HG03469 (cell line): ENCODE measurements around the gene NKIRAS1.
"Not testable (repeated sequence)": the region's sequence is repeated elsewhere in the genome, so short reads cannot be mapped to it uniquely, and the experiment has no call there.

ENCODE experiments used
- ATAC-seq: cut with Tn5 transposase; IDR thresholded peaks from one replicate; pipeline ENCODE4 v1.9.1; 2021; ENCODE audit warnings: mild to moderate bottlenecking, moderate library complexity, moderate number of reproducible peaks; ENCODE audit not compliant: unreplicated experiment

The NKIRAS1 gene

GRCh38 chr3:23941440-23941839, 24.6 kb upstream of the NKIRAS1 start:
- ATAC-seq, result no peak

DNA sequence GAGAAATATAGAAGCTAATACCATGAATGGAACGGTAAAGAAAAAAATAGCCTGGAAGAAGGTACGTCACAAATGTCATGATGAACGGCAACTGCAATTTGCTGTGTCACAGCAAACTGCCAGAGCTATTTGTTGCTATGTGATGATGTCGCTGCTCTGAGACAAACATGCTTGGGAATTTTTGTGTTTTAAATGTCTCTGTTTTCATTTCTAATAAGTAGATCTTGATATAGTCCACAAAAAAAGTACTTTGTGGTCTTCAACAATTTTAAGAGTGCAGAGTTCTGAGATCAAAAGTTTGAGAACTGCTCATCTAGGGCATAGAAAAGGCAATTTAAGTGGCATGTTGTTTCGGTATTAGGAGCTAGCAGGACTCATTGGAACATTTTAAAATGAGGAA, 24.0 kb upstream of the NKIRAS1 start:
- no peak for ATAC-seq

- ATAC-seq, result no peak
Measured at GRCh38 chr3:23938688-23939087, 21.9 kb upstream of the NKIRAS1 start.

- ATAC-seq, result no peak
Measured at GRCh38 chr3:23937296-23937695, 20.5 kb upstream of the NKIRAS1 start.

DNA sequence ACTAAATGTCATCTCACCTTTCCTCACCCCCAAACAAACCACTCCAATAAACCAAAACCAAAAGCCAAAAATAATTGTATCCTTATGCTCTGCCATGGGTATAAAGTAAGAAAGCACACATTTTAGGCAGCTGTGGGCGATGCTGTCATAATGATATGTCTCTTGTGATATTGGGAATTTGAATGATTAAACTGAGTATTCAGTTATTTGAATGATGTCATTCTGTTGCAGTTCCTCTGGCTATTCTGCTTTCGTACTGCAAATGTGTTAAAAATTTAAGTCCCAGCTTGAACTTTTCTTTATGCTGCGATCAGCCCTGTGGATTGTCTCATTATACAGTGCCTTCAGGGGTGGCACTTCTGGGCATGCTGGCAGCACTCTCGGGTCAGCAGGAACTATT, 17.5 kb upstream of the NKIRAS1 start:
- no peak for ATAC-seq

DNA sequence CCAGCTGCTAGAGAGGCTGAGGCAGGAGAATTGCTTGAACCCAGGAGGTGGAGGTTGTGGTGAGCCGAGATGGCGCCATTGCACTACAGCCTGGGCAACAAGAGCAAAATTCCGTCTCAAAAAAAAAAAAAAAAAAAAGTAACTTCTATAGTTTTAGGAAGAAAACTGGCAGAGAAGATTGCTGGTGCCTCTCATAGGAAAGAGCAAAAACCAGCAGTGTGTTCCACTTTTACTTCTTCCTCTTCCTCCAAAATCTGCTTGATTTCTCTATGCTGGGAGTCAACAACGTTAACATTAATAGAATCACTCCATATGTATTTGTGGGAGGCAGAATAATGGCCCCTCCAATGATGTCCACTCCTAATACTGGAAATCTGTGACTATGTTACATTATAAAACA, 15.8 kb upstream of the NKIRAS1 start:
- no peak for ATAC-seq

- no peak for ATAC-seq
Measured at GRCh38 chr3:23931597-23931996, 14.8 kb upstream of the NKIRAS1 start.

DNA sequence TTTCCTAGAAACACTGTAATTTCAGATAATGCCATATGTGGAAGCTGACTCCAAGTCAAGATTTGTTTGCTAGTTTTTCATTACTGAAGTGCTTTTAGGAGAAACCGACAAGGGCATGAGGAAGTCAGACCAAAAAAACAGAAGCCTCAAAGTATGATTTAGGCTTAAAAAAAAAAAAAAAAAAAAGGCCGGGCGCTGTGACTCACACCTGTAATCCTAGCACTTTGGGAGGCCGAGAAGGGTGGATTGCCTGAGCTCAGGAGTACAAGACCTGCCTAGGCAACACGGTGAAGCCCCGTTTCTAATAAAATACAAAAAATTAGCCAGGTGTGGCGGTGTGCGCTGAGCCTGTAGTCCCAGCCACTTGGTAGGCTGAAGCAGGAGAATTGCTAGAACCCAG, 11.7 kb upstream of the NKIRAS1 start:
- ATAC-seq, result no peak

DNA sequence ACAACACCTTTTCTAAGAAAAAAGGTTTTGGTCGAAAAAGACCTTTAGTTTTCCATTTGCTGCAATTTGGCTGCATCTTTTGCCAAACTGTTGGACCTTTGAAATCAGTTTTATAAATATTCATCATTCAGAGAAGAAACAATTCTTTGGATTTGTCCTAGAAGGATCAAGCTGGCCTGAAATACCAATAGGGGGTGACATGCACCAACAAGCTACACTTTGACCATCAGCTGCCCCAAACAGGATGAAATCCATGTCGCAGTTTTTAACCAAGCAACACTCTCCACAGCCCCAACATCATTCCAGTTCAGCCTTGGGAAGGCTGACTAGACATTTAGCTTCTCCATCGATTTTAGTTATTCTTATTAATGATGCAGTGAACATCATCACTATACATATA, 9.9 kb upstream of the NKIRAS1 start:
- no peak for ATAC-seq

GRCh38 chr3:23926246-23926645, 9.5 kb upstream of the NKIRAS1 start:
- no peak for ATAC-seq

DNA sequence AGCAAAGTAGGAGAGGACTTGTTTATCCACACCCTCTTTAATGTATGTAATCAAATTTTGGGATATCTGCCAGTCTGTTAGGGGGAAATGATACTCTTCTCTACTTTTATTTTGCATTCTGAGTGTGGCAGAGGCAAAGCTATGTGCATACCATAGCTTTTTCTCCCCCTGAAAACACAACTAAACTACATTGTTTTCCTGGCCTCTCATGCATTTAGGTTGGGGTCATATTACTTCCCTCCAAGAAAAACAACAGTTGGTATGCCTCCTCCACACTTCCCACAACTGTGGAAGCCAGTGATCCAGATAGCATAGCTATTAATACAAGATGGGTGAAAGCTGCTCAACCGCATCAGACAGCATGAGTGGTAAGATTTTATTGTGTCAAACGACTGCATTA, 7.0 kb upstream of the NKIRAS1 start:
- no peak for ATAC-seq

- ATAC-seq, result no peak
Measured at GRCh38 chr3:23921052-23921511, 4.3 kb upstream of the NKIRAS1 start.

- no peak for ATAC-seq
Measured at GRCh38 chr3:23920151-23920655, 3.4 kb upstream of the NKIRAS1 start.

- no peak for ATAC-seq
Measured at GRCh38 chr3:23919628-23920027, 2.8 kb upstream of the NKIRAS1 start.

DNA sequence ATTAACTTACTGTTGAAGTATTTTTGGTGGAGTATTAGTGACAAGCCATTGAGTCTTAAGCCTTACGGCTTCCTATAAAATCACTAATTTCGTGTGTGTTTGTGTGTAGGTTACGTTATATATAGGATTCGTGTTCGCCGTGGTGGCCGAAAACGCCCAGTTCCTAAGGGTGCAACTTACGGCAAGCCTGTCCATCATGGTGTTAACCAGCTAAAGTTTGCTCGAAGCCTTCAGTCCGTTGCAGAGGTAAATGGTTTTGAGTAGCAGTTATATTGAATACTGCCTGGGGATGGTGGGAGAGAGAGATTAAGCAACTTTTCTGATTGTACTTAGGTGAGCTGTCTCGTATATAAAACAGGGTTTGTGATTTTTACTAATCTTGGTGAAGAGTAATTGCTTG, 1.5 kb upstream of the NKIRAS1 start:
- ATAC-seq, result not testable (repeated sequence)

- ATAC-seq, result not testable (repeated sequence)
Measured at GRCh38 chr3:23917679-23918303, 1.0 kb upstream of the NKIRAS1 start.

DNA sequence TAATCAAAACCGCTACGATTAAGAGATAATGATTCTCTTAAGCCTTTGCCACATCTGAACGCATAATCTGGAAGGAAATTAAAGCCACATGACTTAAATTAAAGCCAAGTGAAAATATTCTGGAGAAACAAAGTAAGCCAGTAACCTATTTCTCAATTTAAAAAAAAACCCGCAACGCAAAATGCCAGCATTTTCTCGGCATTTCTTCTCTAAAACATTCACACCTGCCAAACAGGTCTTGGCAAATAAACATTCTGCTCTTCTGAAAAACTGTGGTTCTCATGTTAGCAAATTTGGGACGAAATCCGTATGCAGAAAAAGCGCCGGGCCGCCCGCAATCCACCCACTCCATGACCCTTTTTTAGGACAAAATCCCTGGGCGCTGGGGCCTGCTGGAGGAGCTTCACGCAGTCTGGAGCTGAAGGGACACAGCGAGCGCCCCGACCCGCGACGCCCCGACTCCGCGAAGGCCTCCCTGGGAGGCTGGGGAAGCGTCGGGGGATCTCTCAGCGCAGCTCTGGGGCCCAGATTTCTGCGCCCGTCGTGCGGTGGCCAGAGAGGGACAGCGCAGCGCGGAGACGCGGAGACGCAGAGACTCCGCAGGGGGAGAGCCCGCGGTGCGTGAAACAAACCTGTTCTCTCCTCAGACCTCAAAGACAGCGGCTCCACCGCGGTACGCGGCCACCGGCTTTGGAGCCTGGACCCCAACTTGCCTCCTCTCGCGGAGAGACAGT, 471 bp downstream of the NKIRAS1 start:
- ATAC-seq, result peak; percentile 27

- no peak for ATAC-seq
Measured at GRCh38 chr3:23915537-23916108, 1.2 kb downstream of the NKIRAS1 start.

GRCh38 chr3:23913873-23914743, 2.7 kb downstream of the NKIRAS1 start:
- ATAC-seq, result no peak

DNA sequence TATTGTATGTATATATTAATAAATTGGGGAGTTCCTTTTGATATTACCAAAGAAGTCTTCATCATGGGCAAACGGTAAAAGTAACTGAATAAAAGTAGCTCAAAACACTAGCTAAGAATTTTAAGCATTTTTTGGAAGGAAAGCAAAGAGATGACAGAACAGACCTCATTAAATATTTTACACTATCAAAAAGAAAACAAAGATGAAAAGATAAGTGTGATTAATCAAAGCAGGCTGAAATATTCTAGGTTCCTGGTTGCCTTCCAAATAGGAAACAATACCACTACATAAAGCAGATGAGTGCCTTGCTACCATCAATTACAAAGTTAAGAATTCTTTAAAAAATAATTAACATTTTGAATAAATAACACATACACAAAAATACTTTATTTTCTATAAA, 3.6 kb downstream of the NKIRAS1 start:
- no peak for ATAC-seq

DNA sequence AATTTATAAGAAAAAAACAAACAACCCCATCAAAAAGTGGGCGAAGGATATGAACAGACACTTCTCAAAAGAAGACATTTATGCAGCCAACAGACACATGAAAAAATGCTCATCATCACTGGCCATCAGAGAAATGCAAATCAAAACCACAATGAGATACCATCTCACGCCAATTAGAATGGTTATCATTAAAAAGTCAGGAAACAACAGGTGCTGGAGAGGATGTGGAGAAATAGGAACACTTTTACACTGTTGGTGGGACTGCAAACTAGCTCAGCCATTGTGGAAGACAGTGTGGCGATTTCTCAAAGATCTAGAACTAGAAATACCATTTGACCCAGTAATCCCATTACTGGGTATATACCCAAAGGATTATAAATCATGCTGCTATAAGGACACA, 4.5 kb downstream of the NKIRAS1 start:
- ATAC-seq, result not testable (repeated sequence)
